Activated CD8-positive, alpha-beta memory T cell treated with anti-CD3 and anti-CD28 coated beads for 4 hours (primary cell): ENCODE data around the gene RHEB.
"Not testable (repeated sequence)": the region's sequence is repeated elsewhere in the genome, so short reads cannot be mapped to it uniquely, and the experiment has no call there.

Experiments used
- DNase-seq, 2 donors: peaks; one replicate each; pipeline ENCODE4 v3.0.0-alpha.2; 2020; ENCODE audit warnings: low read depth in 2 of 2

Gene RHEB

GRCh38 chr7:151519765-151520418 is at the start of gene RHEB:
TSS of gene RHEB (minus strand) at chr7:151519895. CDS start at chr7:151519511, 384 bp downstream.
- DNase-seq: peak; percentile 95 to 99

- DNase-seq: no peak
These were observed 47.2 kb upstream of the RHEB start for GRCh38 chr7:151566897-151567320.

- DNase-seq: no peak
These were observed 45.8 kb upstream of the RHEB start for GRCh38 chr7:151565541-151565940.

- no peak for DNase-seq
These were observed 40.5 kb upstream of the RHEB start for GRCh38 chr7:151560243-151560642.

GRCh38 chr7:151559557-151560183 is 40.0 kb upstream of the RHEB start:
- DNase-seq: no peak

GRCh38 chr7:151558575-151558974 is 38.9 kb upstream of the RHEB start:
- DNase-seq: no peak

- DNase-seq: no peak
These were observed 36.9 kb upstream of the RHEB start for GRCh38 chr7:151556592-151556991.

- no peak for DNase-seq
These were observed 33.7 kb upstream of the RHEB start for GRCh38 chr7:151553356-151553755.

- no peak for DNase-seq
These were observed 32.8 kb upstream of the RHEB start for GRCh38 chr7:151552352-151553028.

GRCh38 chr7:151551820-151552219 is 32.1 kb upstream of the RHEB start:
- no peak for DNase-seq

GRCh38 chr7:151550656-151551286 is 31.1 kb upstream of the RHEB start:
- DNase-seq: no peak

- DNase-seq: no peak
These were observed 29.9 kb upstream of the RHEB start for GRCh38 chr7:151549644-151550043.

GRCh38 chr7:151549083-151549482 is 29.4 kb upstream of the RHEB start:
- no peak for DNase-seq

- no peak for DNase-seq
These were observed 24.5 kb upstream of the RHEB start for GRCh38 chr7:151544183-151544582.

GRCh38 chr7:151542606-151543130 is 23.0 kb upstream of the RHEB start:
- DNase-seq: no peak

GRCh38 chr7:151541709-151542499 is 22.2 kb upstream of the RHEB start:
- no peak for DNase-seq

GRCh38 chr7:151540146-151540545 is 20.5 kb upstream of the RHEB start:
- DNase-seq: no peak

GRCh38 chr7:151539088-151539671 is 19.5 kb upstream of the RHEB start:
- no peak for DNase-seq

- DNase-seq: no peak
These were observed 18.3 kb upstream of the RHEB start for GRCh38 chr7:151537818-151538561.

GRCh38 chr7:151536178-151536577 is 16.5 kb upstream of the RHEB start:
- DNase-seq: not testable (repeated sequence)
